OCI-LY7 (cell line): ENCODE measurements around the gene OLA1.

Experiments
- EZH2phosphoT487 ChIP-seq: fragments of 200-600 bp; sonication (generic); IDR thresholded peaks from 2 replicates; pipeline ENCODE4 v1.6.1; 2018; ENCODE audit warnings: low read depth, borderline replicate concordance, mild to moderate bottlenecking, mixed run types, antibody characterized with exemption, low read length, moderate library complexity, mixed read lengths
- TF ChIP-seq, protein P1 (sequence below): fragments of 200-600 bp; sonication (generic); conservative IDR thresholded peaks from 2 replicates; pipeline ENCODE4 v1.5.1; 2014; ENCODE audit warnings: mild to moderate bottlenecking, antibody characterized with exemption, low read length, moderate library complexity, mixed read lengths

- TF ChIP-seq, protein P1, sequence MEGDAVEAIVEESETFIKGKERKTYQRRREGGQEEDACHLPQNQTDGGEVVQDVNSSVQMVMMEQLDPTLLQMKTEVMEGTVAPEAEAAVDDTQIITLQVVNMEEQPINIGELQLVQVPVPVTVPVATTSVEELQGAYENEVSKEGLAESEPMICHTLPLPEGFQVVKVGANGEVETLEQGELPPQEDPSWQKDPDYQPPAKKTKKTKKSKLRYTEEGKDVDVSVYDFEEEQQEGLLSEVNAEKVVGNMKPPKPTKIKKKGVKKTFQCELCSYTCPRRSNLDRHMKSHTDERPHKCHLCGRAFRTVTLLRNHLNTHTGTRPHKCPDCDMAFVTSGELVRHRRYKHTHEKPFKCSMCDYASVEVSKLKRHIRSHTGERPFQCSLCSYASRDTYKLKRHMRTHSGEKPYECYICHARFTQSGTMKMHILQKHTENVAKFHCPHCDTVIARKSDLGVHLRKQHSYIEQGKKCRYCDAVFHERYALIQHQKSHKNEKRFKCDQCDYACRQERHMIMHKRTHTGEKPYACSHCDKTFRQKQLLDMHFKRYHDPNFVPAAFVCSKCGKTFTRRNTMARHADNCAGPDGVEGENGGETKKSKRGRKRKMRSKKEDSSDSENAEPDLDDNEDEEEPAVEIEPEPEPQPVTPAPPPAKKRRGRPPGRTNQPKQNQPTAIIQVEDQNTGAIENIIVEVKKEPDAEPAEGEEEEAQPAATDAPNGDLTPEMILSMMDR, result no peak
- no peak for TF ChIP-seq EZH2phosphoT487
These were observed 139.8 kb downstream of the OLA1 start for GRCh38 chr2:174108579-174108978.
